Smooth muscle cell (in vitro differentiated cells): ENCODE data around the gene NAA16. TPM values are rescaled to one million over a fixed set of nuclear protein-coding genes. Genes with fewer than 3 reads are reported as not detected.

Experiments used
- DNase-seq: peaks from one replicate; lab custom pipeline; 2025; ENCODE audit not compliant: unreplicated experiment; lab: John Stamatoyannopoulos, UW
- H2AFZ ChIP-seq: fragments of 200-600 bp; sonication (generic); 2 replicates; pipeline ENCODE4 v1.6.0; 2016; ENCODE audit warnings: antibody characterized with exemption, low read depth, mild to moderate bottlenecking
- H3F3A ChIP-seq: fragments of 200-600 bp; sonication (generic); 2 replicates; pipeline ENCODE4 v1.6.0; 2017; ENCODE audit warnings: antibody characterized with exemption, low read depth
- H3K27ac ChIP-seq: fragments of 200-600 bp; sonication (generic); 2 replicates; pipeline ENCODE4 v1.5.1; 2016; ENCODE audit warnings: low read depth, mild to moderate bottlenecking
- H3K27me3 ChIP-seq: fragments of 200-600 bp; sonication (generic); 2 replicates; pipeline ENCODE4 v1.6.1; 2016; ENCODE audit warnings: low read depth, mild to moderate bottlenecking
- H3K36me3 ChIP-seq: fragments of 200-600 bp; sonication (generic); 2 replicates; pipeline ENCODE4 v1.5.1; 2016; ENCODE audit warnings: low read depth
- H3K4me1 ChIP-seq: fragments of 200-600 bp; sonication (generic); 2 replicates; pipeline ENCODE4 v1.5.1; 2016; ENCODE audit warnings: low read depth
- H3K4me2 ChIP-seq: fragments of 200-600 bp; sonication (generic); 2 replicates; pipeline ENCODE4 v1.6.0; 2016; ENCODE audit warnings: mild to moderate bottlenecking
- H3K4me3 ChIP-seq: fragments of 200-600 bp; sonication (generic); 2 replicates; pipeline ENCODE4 v1.5.1; 2016; ENCODE audit warnings: mild to moderate bottlenecking
- H3K79me2 ChIP-seq: fragments of 200-600 bp; sonication (generic); 2 replicates; pipeline ENCODE4 v1.6.0; 2016; ENCODE audit warnings: low read depth, mild to moderate bottlenecking
- H3K9ac ChIP-seq: fragments of 200-600 bp; sonication (generic); 2 replicates; pipeline ENCODE4 v1.6.0; 2016; ENCODE audit warnings: low read depth
- H3K9me3 ChIP-seq: fragments of 200-600 bp; sonication (generic); replicated peaks from 2 replicates; pipeline ENCODE4 v1.5.1; 2016; ENCODE audit warnings: low read depth
- H4K20me1 ChIP-seq: fragments of 200-600 bp; sonication (generic); 2 replicates; pipeline ENCODE4 v1.6.0; 2016; ENCODE audit warnings: low read depth
- CTCF ChIP-seq: fragments of 200-600 bp; sonication (generic); IDR thresholded peaks from 2 replicates; pipeline ENCODE4 v1.5.1; 2017; ENCODE audit warnings: borderline replicate concordance, mild to moderate bottlenecking, antibody characterized with exemption; ENCODE audit not compliant: insufficient read depth, poor library complexity, severe bottlenecking
- WGBS: methylation state at CpG from one replicate; pipeline ENCODE4 v1.1.7; 2016; ENCODE audit warnings: low lambda C conversion rate; 5-methylcytosine and 5-hydroxymethylcytosine counted together
- polyA plus RNA-seq: library from polyadenylated mRNA; unstranded; fragments of >200 nt; fragmentation: Nextera tagmentation; extraction: Ambion mirVana; gene quantifications from 2 replicates; pipeline ENCODE4 v1.2.1, GENCODE V29; 2016
- total RNA-seq: library from RNA; depleted of rRNA; stranded (reverse); fragments of >200 nt; gene quantifications from 2 replicates; pipeline ENCODE4 v1.2.3, GENCODE V29; 2014

Gene NAA16
- total and polyA plus RNA-seq, 2 experiments from 2014 or later, result 6.9 to 21.8 TPM

DNA sequence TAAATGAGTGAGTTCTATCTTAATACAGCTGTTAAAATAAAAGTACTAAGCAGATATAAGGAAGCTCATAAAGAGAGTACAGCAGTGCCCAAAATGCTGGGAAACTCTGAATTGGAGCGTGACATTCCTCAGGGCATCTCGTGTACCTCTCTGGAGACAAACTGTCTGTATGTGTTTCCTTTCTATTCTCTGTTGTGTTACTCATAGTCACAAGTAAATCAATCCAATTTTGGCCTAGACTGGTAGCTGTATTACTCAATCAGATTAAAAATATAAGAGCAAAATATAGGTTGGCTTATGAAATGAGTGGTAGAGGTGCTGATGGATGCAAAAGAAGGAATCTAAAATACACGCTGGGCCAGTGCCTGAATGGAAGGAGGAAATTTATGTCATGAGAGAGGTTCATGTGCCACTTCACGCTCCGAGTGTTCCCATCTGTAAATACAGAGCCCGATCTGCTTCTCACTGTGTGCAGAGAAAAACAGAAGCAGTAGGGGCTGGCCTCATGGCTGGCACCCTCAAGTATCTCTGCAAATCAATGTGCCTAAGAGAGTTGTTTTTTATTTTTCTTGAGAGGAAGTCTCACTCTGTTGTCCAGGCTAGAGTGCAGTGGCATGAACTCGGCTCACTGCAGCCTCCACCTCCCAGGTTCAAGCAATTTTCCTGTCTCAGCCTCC, 87.6 kb downstream of the NAA16 start:
- Histone ChIP-seq H4K20me1 (no peaks in the 10 kb centered on the region), H3K27me3 (no peaks in the 10 kb centered on the region), H3K9ac (no peak overlapping the region), H3F3A (no peaks in the 10 kb centered on the region), H3K79me2 (no peaks in the 10 kb centered on the region), H3K4me2 (no peak overlapping the region), H3K27ac (no peak overlapping the region), H2AFZ (no peak overlapping the region), H3K9me3 (no peaks in the 10 kb centered on the region), H3K4me3 (no peak overlapping the region), H3K4me1 (peaks cover 6% of the 10 kb centered on the region), H3K36me3 (no peaks in the 10 kb centered on the region)
- WGBS, result 92% methylated on average over 7 of the region's 7 CpGs
- DNase-seq, result no peak
- no peak for TF ChIP-seq CTCF

DNA sequence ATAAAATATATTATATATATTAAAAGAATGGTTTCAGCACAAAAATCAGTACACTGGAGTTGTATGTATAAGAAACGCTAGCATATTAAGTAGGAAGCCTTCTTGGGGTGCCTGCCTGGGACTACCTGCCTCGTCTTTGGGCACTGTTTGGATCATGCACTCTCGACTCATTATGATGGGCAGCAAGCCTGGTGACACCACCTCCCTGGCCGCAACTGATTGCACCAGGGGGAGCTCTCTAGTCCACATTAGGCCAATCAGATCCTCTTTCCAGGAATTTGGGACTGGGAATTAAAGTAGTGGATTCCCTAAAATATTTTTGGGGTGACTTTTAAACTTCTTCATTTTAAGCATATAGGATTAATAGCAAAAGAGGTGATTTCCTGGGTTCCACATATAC, 90.3 kb downstream of the NAA16 start:
- no peak overlapping the region for H2AFZ ChIP-seq

DNA sequence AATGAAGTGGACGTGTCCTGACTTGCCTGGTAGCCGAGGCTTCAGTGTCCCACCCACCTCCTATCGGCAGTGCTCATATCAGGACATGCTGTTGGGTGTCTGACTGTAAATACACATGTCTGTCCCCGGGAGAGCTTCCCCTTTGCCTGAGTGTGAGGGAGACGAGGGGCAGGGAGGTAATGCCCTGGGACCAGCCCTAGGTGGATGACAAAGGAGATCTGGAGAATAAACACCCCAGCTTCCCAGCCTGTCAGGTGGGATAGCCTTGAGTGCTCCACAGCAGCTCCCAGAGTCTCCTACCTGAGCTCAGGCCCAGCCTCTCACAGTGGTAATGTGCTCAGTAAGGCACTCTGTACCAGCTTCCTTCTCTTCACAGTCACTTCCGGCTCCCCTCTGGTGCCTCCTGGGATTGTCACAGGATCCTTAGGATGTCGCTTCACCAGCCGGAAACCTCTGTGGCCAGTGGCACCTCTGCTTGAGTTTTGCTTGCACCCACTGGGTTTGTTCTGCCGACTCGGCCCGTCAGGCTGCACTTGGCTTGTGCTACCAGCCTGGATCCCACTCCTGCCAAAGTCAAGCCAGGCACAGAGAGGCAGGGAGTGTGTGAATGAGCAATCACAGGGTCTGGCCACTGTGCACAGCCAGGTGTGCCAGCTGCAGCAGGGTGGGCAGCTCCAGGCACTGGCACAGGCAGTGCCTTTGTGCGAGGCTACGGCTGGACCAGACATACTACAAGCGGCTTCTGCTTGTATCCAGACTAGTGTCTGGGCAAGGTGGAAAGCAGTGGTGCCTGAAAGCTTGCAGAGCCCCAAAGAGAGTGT, 91.8 kb downstream of the NAA16 start:
- no peak overlapping the region for H3K9ac ChIP-seq
- H3K36me3 ChIP-seq, result no peaks in the 10 kb centered on the region
- H3K4me2 ChIP-seq, result no peak overlapping the region
- no peaks in the 10 kb centered on the region for H4K20me1 ChIP-seq
- peaks cover 6% of the 10 kb centered on the region for H3K4me1 ChIP-seq
- DNase-seq, result no peak
- H3K4me3 ChIP-seq, result no peak overlapping the region
- TF ChIP-seq CTCF, result no peak
- no peaks in the 10 kb centered on the region for H3K79me2 ChIP-seq
- no peak overlapping the region for H3K27ac ChIP-seq
- WGBS, result 85% methylated on average over 14 of the region's 14 CpGs
- H3F3A ChIP-seq, result no peaks in the 10 kb centered on the region
- H2AFZ ChIP-seq, result peak overlapping the region; percentile 82
- no peaks in the 10 kb centered on the region for H3K9me3 ChIP-seq
- H3K27me3 ChIP-seq, result no peaks in the 10 kb centered on the region

More for the DNA sequence above, 90.3 kb downstream of the NAA16 start:
- WGBS, result 96% methylated on average over 4 of the region's 4 CpGs
- H3K9me3 ChIP-seq, result no peaks in the 10 kb centered on the region
- H3K4me1 ChIP-seq, result peaks cover 6% of the 10 kb centered on the region
- H3F3A ChIP-seq, result no peaks in the 10 kb centered on the region
- H3K27ac ChIP-seq, result no peak overlapping the region
- TF ChIP-seq CTCF, result no peak
- no peak overlapping the region for H3K4me2 ChIP-seq
- H4K20me1 ChIP-seq, result no peaks in the 10 kb centered on the region
- H3K9ac ChIP-seq, result no peak overlapping the region
- no peaks in the 10 kb centered on the region for H3K27me3 ChIP-seq
- H3K36me3 ChIP-seq, result no peaks in the 10 kb centered on the region
- H3K79me2 ChIP-seq, result no peaks in the 10 kb centered on the region
- H3K4me3 ChIP-seq, result no peak overlapping the region
- no peak for DNase-seq
